Erythroblast (primary cell): ENCODE results near the gene WNT9A.

Experiments
- GATA1 ChIP-seq: IDR thresholded peaks from 2 replicates; pipeline ENCODE4 v1.6.1; 2011; ENCODE audit warnings: low read depth, mild to moderate bottlenecking, control low read depth, low read length, moderate library complexity
- POLR2A ChIP-seq: IDR thresholded peaks from 2 replicates; pipeline ENCODE4 v1.6.1; 2011; ENCODE audit warnings: mild to moderate bottlenecking, low read length

GRCh38 chr1:227919906-227920305 is 27.8 kb downstream of the WNT9A start:
- TF ChIP-seq POLR2A = no peak
- TF ChIP-seq GATA1 = no peak
